Trophoblast cell (in vitro differentiated cells and primary cell): ENCODE data around the gene TNFAIP1.

ENCODE experiments used
- DNase-seq, 2 donors: peaks; one replicate each; pipeline ENCODE4 v3.0.0-alpha.2; 2016
- H2AFZ ChIP-seq: 2 replicates; pipeline ENCODE4 v1.6.1; 2013; ENCODE audit warnings: low read length, moderate library complexity, mild to moderate bottlenecking; ENCODE audit not compliant: insufficient read depth, poor library complexity
- H2AK5ac ChIP-seq: 2 replicates; pipeline ENCODE4 v1.6.1; 2013; ENCODE audit warnings: mild to moderate bottlenecking, low read length
- H2BK120ac ChIP-seq: 2 replicates; pipeline ENCODE4 v1.6.1; 2013; ENCODE audit warnings: low read length, mild to moderate bottlenecking, moderate library complexity; ENCODE audit not compliant: insufficient read depth, poor library complexity
- H2BK12ac ChIP-seq: 2 replicates; pipeline ENCODE4 v1.6.1; 2013; ENCODE audit warnings: mild to moderate bottlenecking, low read length, moderate library complexity
- H2BK5ac ChIP-seq: 2 replicates; pipeline ENCODE4 v1.6.1; 2013; ENCODE audit warnings: low read length, low read depth, moderate library complexity, mild to moderate bottlenecking; ENCODE audit not compliant: poor library complexity
- H3K14ac ChIP-seq: 2 replicates; pipeline ENCODE4 v1.6.1; 2013; ENCODE audit warnings: mild to moderate bottlenecking, low read length
- H3K18ac ChIP-seq: 2 replicates; pipeline ENCODE4 v1.6.1; 2013; ENCODE audit warnings: mild to moderate bottlenecking, low read length
- H3K23ac ChIP-seq: 2 replicates; pipeline ENCODE4 v1.6.1; 2013; ENCODE audit warnings: low read length
- H3K27ac ChIP-seq: 2 replicates; pipeline ENCODE4 v1.5.1; 2013; ENCODE audit warnings: low read depth, mild to moderate bottlenecking, inconsistent platforms, low read length, moderate library complexity
- H3K27me3 ChIP-seq: 2 replicates; pipeline ENCODE4 v1.6.1; 2013; ENCODE audit warnings: inconsistent platforms, mild to moderate bottlenecking, low read length, moderate library complexity; ENCODE audit not compliant: insufficient read depth
- H3K36me3 ChIP-seq, 2 experiments: 1 replicate in 1 of 2; 2 replicates in 1 of 2; pipeline ENCODE4 v1.6.1; 2013; ENCODE audit warnings: low read length in 2 of 2, mild to moderate bottlenecking in 2 of 2, moderate library complexity in 1 of 2; ENCODE audit not compliant: insufficient read depth in 2 of 2, control insufficient read depth in 1 of 2
- H3K4ac ChIP-seq: 2 replicates; pipeline ENCODE4 v1.6.1; 2013; ENCODE audit warnings: low read depth, mild to moderate bottlenecking, low read length, moderate library complexity
- H3K4me1 ChIP-seq, 2 experiments: 1 replicate in 1 of 2; 2 replicates in 1 of 2; pipeline ENCODE4 v1.6.1; 2013; ENCODE audit warnings: low read length in 2 of 2, mild to moderate bottlenecking in 2 of 2, moderate library complexity in 1 of 2; ENCODE audit not compliant: insufficient read depth in 2 of 2, control insufficient read depth in 1 of 2
- H3K4me2 ChIP-seq: 2 replicates; pipeline ENCODE4 v1.6.1; 2013; ENCODE audit warnings: inconsistent platforms, mild to moderate bottlenecking, low read length, moderate library complexity
- H3K4me3 ChIP-seq: 2 replicates; pipeline ENCODE4 v1.5.1; 2013; ENCODE audit warnings: mild to moderate bottlenecking, low read depth, low read length, inconsistent platforms
- H3K79me1 ChIP-seq: one replicate; pipeline ENCODE4 v1.6.1; 2013; ENCODE audit warnings: low read length
- H3K79me2 ChIP-seq: 2 replicates; pipeline ENCODE4 v1.6.1; 2013; ENCODE audit warnings: low read length, mild to moderate bottlenecking; ENCODE audit not compliant: control insufficient read depth, insufficient read depth, poor library complexity
- H3K9ac ChIP-seq: 2 replicates; pipeline ENCODE4 v1.6.1; 2013; ENCODE audit warnings: mild to moderate bottlenecking, low read length
- H3K9me3 ChIP-seq: 2 replicates; pipeline ENCODE4 v1.6.1; 2013; ENCODE audit warnings: low read depth, mild to moderate bottlenecking, control low read depth, inconsistent platforms, low read length; ENCODE audit not compliant: insufficient read depth
- H4K12ac ChIP-seq: 2 replicates; pipeline ENCODE4 v1.6.1; 2013; ENCODE audit warnings: low read depth, mild to moderate bottlenecking, low read length, moderate library complexity
- H4K8ac ChIP-seq: 2 replicates; pipeline ENCODE4 v1.6.1; 2013; ENCODE audit warnings: low read depth, mild to moderate bottlenecking, low read length, moderate library complexity
- H4K91ac ChIP-seq: one replicate; pipeline ENCODE4 v1.6.1; 2013; ENCODE audit warnings: low read depth, mild to moderate bottlenecking, low read length, moderate library complexity
- WGBS: extraction: QIAGEN DNeasy Blood & Tissue Kit; methylation state at CpG from one replicate; pipeline ENCODE4 v1.1.7; 2013; ENCODE audit warnings: missing lambda C conversion rate; ENCODE audit not compliant: insufficient read length, insufficient coverage; ENCODE audit errors: extremely low coverage; 5-methylcytosine and 5-hydroxymethylcytosine counted together

The TNFAIP1 gene

DNA sequence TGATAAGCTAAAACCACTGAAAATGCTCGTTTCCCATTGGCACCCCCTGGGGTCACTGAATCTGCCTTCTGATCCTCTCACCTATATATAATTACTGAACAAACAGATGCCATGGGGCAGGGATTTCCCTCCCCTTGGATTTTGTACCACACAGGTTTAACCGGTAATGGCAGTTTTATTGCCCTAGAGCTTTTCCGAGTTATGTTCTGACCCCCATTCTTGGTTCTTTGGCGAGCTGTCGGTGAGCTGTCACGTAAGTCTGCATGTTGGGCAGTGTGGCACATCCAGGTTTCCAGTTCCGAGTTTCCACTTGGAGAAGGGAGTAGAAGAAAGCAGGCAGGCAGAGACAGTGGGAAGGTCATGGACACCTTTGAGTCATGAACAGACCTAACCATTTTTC is 9.4 kb upstream of the TNFAIP1 start:
- H3K79me2 ChIP-seq, result peaks cover 17% of the 10 kb centered on the region

DNA sequence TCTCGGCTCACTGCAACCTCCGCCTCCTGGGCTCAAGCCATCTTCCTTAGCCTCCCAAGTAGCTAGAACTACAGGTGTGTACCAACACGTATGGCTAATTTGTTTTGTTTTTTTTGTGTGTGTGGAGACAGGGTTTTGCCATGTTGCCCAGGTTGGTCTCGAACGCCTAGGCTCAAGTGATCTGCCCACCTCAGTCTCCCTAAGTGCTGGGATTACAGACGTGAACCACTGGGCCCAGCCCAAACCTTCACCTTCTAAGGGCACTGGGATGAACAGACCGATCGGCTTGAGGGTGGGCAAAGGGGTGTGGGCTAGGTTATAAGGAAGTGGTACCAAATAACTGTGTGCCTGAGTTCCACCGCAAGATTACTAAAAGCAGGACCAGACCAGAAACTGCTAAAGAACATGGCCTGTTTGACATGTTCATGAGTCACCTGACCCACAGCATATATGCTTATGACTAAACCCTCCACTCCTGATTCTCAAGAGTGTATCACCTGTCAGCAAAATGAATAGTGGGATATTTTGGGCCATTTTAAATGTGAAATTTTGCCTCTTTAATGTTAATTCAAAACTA is 8.4 kb upstream of the TNFAIP1 start:
- no CpG with 5 or more reads among the region's 9 CpGs for WGBS
- no peak overlapping the region for H3K18ac ChIP-seq
- H4K12ac ChIP-seq, result no peak overlapping the region
- no peak overlapping the region for H2BK5ac ChIP-seq
- no peak overlapping the region for H3K23ac ChIP-seq
- no peak overlapping the region for H3K27ac ChIP-seq
- no peak overlapping the region for H3K4me3 ChIP-seq
- peaks cover 8 to 21% of the 10 kb centered on the region in 2 experiments for H3K4me1 ChIP-seq
- peaks cover 10% of the 10 kb centered on the region for H3K79me2 ChIP-seq
- peaks cover 22 to 40% of the 10 kb centered on the region in 2 experiments for H3K36me3 ChIP-seq
- H3K9me3 ChIP-seq, result peaks cover 2% of the 10 kb centered on the region
- no peak overlapping the region for H3K14ac ChIP-seq
- no peak overlapping the region for H3K4me2 ChIP-seq
- H4K8ac ChIP-seq, result no peak overlapping the region
- no peak overlapping the region for H2BK12ac ChIP-seq
- H3K4ac ChIP-seq, result no peak overlapping the region
- no peak overlapping the region for H2AFZ ChIP-seq
- H3K27me3 ChIP-seq, result no peaks in the 10 kb centered on the region
- peak in 1 of 2 donors; percentile 62 for DNase-seq
- H2AK5ac ChIP-seq, result no peak overlapping the region
- H4K91ac ChIP-seq, result no peak overlapping the region
- no peak overlapping the region for H2BK120ac ChIP-seq
- no peak overlapping the region for H3K9ac ChIP-seq
- no peaks in the 10 kb centered on the region for H3K79me1 ChIP-seq

More for the DNA sequence above, 9.4 kb upstream of the TNFAIP1 start:
- no peak overlapping the region for H2BK12ac ChIP-seq
- no peak overlapping the region for H2BK120ac ChIP-seq
- no CpG with 5 or more reads among the region's 7 CpGs for WGBS
- no peak overlapping the region for H3K9ac ChIP-seq
- H3K27me3 ChIP-seq, result no peaks in the 10 kb centered on the region
- no peak overlapping the region for H3K4me2 ChIP-seq
- H2AK5ac ChIP-seq, result no peak overlapping the region
- H3K18ac ChIP-seq, result no peak overlapping the region
- no peak overlapping the region for H2BK5ac ChIP-seq
- peaks cover 21 to 34% of the 10 kb centered on the region in 2 experiments for H3K36me3 ChIP-seq
- no peak overlapping the region for H4K8ac ChIP-seq
- no peaks in the 10 kb centered on the region for H3K9me3 ChIP-seq
- no peak overlapping the region for H3K4me3 ChIP-seq
- H3K27ac ChIP-seq, result no peak overlapping the region
- no peak overlapping the region for H2AFZ ChIP-seq
- H3K23ac ChIP-seq, result no peak overlapping the region
- peaks cover 14 to 25% of the 10 kb centered on the region in 2 experiments for H3K4me1 ChIP-seq
- H3K4ac ChIP-seq, result no peak overlapping the region
- no peaks in the 10 kb centered on the region for H3K79me1 ChIP-seq
- H3K14ac ChIP-seq, result no peak overlapping the region
- peak; percentile 73 to 94 for DNase-seq
- H4K12ac ChIP-seq, result no peak overlapping the region
- H4K91ac ChIP-seq, result no peak overlapping the region

DNA sequence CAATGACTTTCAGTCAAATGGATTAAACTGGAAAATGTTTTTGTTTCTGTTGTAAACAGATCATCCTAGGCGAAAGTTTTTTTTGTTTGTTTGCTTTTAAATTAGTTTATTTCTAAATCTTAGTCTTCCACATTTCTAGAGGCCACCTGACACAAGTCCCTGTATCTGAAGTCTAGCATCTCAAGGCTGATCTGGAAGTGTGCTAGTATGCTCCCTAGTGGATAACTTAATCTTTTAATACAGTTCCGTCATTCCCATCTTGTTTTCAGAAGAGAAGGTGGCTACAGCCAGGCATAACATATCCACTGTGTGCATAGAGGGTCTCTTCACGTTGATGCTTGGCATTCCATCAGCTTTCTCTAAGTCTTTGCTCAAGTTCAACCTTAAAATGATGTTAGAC is 7.9 kb upstream of the TNFAIP1 start:
- no peak overlapping the region for H4K12ac ChIP-seq
- no peak overlapping the region for H4K91ac ChIP-seq
- H3K27ac ChIP-seq, result no peak overlapping the region
- no peak overlapping the region for H4K8ac ChIP-seq
- no peak overlapping the region for H2BK12ac ChIP-seq
- no peak overlapping the region for H2BK5ac ChIP-seq
- peak in 1 of 2 donors; percentile 8 for DNase-seq
- no peak overlapping the region for H3K9ac ChIP-seq
- H3K4me3 ChIP-seq, result no peak overlapping the region
- no peak overlapping the region for H3K18ac ChIP-seq
- no peak overlapping the region for H3K23ac ChIP-seq
- no peak overlapping the region for H2AFZ ChIP-seq
- peaks cover 22 to 40% of the 10 kb centered on the region in 2 experiments for H3K36me3 ChIP-seq
- no peak overlapping the region for H3K4ac ChIP-seq
- H3K9me3 ChIP-seq, result peaks cover 2% of the 10 kb centered on the region
- no peaks in the 10 kb centered on the region for H3K27me3 ChIP-seq
- H3K79me1 ChIP-seq, result no peaks in the 10 kb centered on the region
- no peak overlapping the region for H3K14ac ChIP-seq
- no peak overlapping the region for H2AK5ac ChIP-seq
- H3K4me1 ChIP-seq, result peaks cover 8 to 21% of the 10 kb centered on the region in 2 experiments
- peaks cover 7% of the 10 kb centered on the region for H3K79me2 ChIP-seq
- no peak overlapping the region for H3K4me2 ChIP-seq
- no peak overlapping the region for H2BK120ac ChIP-seq
- no CpG with 5 or more reads among the region's 3 CpGs for WGBS

DNA sequence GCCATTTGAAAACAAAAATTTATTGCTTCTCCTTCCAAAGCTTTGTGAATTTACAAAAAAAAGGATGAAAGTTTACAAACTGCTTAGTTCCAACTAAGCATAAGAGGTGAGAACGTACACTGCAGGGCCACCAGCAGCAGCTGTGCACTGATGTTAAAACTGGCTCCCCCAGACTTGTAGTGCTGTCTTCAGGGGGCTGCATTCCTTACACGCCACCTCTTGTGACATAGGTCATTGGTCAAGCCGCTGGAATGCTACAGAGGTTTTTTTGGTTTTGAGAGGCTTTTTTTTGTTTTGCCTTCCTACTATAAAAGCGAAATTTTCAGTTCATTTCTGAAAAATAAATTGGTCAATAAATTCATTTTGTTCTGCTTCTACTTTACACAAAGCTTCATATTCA is 7.2 kb upstream of the TNFAIP1 start:
- H3K4me3 ChIP-seq, result no peak overlapping the region
- H2BK120ac ChIP-seq, result no peak overlapping the region
- no peak overlapping the region for H4K8ac ChIP-seq
- H3K23ac ChIP-seq, result no peak overlapping the region
- H4K91ac ChIP-seq, result no peak overlapping the region
- no peaks in the 10 kb centered on the region for H3K79me1 ChIP-seq
- no peak overlapping the region for H2BK5ac ChIP-seq
- H3K9ac ChIP-seq, result no peak overlapping the region
- no peak overlapping the region for H2BK12ac ChIP-seq
- no peak overlapping the region for H3K4ac ChIP-seq
- no peak overlapping the region for H3K27ac ChIP-seq
- no peak overlapping the region for H3K18ac ChIP-seq
- H3K14ac ChIP-seq, result no peak overlapping the region
- H2AK5ac ChIP-seq, result no peak overlapping the region
- no peak overlapping the region for H3K4me2 ChIP-seq
- peaks cover 8 to 21% of the 10 kb centered on the region in 2 experiments for H3K4me1 ChIP-seq
- DNase-seq, result no peak
- H3K9me3 ChIP-seq, result peaks cover 2% of the 10 kb centered on the region
- peaks cover 22 to 39% of the 10 kb centered on the region in 2 experiments for H3K36me3 ChIP-seq
- H4K12ac ChIP-seq, result no peak overlapping the region
- H2AFZ ChIP-seq, result no peak overlapping the region
- H3K79me2 ChIP-seq, result peaks cover 5% of the 10 kb centered on the region
- WGBS, result no CpG with 5 or more reads among the region's 4 CpGs
- no peaks in the 10 kb centered on the region for H3K27me3 ChIP-seq
